Stimulated activated naive CD8-positive, alpha-beta T cell treated with anti-CD3 and anti-CD28 coated beads, Interleukin-15, Interleukin-2, amounts not matched to agents 100 ng/mL and 50 ng/mL, for 24 hours (primary cell): ENCODE results near the gene INHBB.

Experiments
- H3K27ac Mint-ChIP-seq: one replicate; pipeline ENCODE4 v1.8.0; 2021; ENCODE audit warnings: mild to moderate bottlenecking, mixed read lengths
- H3K27me3 Mint-ChIP-seq: one replicate; pipeline ENCODE4 v1.8.0; 2021; ENCODE audit warnings: mixed read lengths
- H3K36me3 Mint-ChIP-seq: one replicate; pipeline ENCODE4 v1.8.0; 2021; ENCODE audit warnings: low read depth, mixed read lengths
- H3K4me1 Mint-ChIP-seq: one replicate; pipeline ENCODE4 v1.8.0; 2021; ENCODE audit warnings: low read depth, mixed read lengths
- H3K4me3 Mint-ChIP-seq: one replicate; pipeline ENCODE4 v1.8.0; 2021; ENCODE audit warnings: mild to moderate bottlenecking, mixed read lengths
- H3K9me3 Mint-ChIP-seq: one replicate; pipeline ENCODE4 v1.8.0; 2021; ENCODE audit warnings: mixed read lengths

INHBB gene

DNA sequence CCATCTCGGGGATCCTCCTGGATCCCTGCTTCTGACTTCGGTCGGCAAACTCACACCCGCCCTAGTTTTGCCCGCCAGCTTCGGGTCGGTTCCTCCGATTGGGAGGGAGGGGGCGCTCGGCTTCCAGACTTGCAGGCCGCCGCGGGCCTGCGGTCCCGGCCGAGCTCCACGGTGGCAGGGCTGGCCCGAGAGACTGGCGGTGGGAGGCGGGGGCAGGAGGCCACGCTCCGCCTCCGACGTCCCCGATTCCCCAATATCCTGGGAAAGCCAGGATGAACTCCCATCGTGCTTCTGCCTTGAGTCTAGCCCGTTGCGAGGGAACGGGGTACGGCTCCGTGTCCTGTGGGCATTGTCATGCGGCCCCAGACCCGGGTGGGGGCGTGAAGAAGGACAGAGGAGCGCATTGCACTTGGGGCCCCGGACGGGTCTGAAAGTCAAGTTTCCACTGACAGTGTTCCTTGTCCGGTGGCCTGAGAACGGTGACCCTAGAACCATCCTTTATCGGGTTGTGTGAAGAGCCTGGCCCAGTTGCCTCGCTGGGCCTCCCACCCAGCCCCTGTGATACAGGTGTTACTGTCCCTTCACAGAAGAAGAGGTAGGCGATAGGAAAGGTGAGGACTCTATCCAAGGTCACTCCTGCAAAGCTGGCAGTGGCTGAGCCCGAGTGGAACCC lies 2.4 kb upstream of the INHBB start:
- Mint-ChIP-seq H3K4me1 (peaks cover 23% of the 10 kb centered on the region), H3K27ac (no peak overlapping the region), H3K36me3 (no peaks in the 10 kb centered on the region), H3K27me3 (peaks cover 60% of the 10 kb centered on the region), H3K4me3 (no peak overlapping the region), H3K9me3 (no peaks in the 10 kb centered on the region)

DNA sequence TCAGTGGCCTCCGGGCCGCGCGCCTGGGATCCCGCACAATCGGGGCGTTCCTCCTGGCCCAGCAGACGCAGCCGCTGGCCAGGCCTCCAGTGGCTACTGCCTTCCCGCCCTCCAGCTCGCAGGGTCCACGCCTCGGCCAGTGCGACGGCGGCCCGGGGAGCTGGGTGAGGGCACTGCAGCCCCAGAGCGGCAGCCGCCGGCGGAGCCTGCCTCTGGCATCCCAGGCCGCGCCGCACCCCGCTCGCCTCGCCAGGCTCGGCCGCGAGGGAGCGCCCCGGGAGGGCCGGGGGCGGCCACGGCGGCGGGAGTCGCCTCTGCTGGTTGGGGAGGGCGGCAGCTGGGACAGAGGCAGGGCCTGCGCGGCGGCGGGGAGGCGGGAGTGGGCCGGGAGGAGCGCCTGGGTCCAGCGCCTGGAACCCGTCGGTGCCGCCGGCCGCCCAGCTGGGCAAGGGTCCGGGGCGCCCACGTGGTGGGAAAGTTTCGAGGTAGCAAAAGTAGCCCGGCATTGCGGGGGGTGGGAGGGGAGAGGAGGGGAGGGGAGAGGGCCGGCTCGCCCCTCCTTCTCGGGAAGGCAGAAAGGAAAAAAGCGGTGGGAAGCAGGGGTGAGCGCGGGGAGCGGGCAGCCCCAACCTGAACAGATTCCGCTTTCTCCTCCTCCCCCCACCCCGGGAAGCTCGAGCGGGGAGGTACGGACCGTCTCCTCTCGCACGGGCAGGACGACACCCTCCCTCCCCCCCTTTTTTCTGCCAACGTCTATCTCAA lies 1.5 kb upstream of the INHBB start:
- Mint-ChIP-seq H3K27me3 (peaks cover 59% of the 10 kb centered on the region), H3K9me3 (no peaks in the 10 kb centered on the region), H3K4me3 (no peak overlapping the region), H3K27ac (no peak overlapping the region), H3K36me3 (no peaks in the 10 kb centered on the region), H3K4me1 (peaks cover 23% of the 10 kb centered on the region)

DNA sequence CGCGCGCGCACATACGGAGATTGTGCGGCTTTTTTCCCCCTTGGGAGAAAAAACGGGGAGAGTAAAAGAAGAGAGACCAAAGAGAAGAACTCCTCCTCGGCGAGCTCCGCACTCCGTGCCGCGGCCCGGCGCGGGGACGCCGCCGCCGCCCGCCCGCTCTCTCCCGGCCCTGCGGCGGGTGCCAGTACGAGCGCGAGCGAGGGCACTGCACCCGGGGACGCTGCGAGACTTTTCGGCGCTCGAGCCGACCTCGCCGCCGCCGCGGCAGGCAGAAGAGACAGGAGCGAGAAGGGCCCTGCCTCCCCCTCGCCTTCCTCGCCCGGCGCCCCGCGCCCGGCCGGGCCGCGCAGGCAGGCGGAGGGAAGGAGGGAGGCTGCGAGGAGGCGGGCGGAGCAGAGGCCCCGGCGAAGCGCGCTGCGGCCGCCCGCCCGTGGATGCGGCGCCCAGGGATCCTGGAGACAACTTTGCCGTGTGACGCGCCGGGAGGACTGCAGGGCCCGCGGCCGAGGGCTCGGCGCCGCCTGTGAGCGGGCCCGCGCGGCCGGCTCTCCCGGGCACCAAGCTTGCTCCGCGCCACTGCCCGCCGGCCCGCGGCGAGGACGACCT lies 857 bp upstream of the INHBB start:
- Mint-ChIP-seq H3K9me3 (no peaks in the 10 kb centered on the region), H3K27ac (no peak overlapping the region), H3K27me3 (peaks cover 64% of the 10 kb centered on the region), H3K4me1 (peaks cover 23% of the 10 kb centered on the region), H3K4me3 (no peak overlapping the region), H3K36me3 (no peaks in the 10 kb centered on the region)

DNA sequence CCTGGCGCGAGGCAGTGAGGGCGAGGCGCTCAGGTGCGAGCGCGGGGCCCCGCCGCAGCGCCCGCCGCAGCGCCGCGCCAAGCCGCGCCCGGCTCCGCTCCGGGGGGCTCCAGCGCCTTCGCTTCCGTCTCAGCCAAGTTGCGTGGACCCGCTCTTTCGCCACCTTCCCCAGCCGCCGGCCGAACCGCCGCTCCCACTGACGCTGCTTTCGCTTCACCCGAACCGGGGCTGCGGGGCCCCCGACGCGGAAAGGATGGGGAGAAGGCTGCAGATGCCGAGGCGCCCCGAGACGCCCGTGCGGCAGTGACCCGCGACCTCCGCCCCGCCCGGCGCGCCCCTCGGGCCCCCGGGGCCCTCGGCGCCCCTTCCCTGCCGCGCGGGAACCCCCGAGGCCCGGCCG lies 328 bp upstream of the INHBB start:
- Mint-ChIP-seq H3K4me1 (peaks cover 23% of the 10 kb centered on the region), H3K36me3 (no peaks in the 10 kb centered on the region), H3K27me3 (peaks cover 62% of the 10 kb centered on the region), H3K4me3 (no peak overlapping the region), H3K9me3 (no peaks in the 10 kb centered on the region), H3K27ac (no peak overlapping the region)

DNA sequence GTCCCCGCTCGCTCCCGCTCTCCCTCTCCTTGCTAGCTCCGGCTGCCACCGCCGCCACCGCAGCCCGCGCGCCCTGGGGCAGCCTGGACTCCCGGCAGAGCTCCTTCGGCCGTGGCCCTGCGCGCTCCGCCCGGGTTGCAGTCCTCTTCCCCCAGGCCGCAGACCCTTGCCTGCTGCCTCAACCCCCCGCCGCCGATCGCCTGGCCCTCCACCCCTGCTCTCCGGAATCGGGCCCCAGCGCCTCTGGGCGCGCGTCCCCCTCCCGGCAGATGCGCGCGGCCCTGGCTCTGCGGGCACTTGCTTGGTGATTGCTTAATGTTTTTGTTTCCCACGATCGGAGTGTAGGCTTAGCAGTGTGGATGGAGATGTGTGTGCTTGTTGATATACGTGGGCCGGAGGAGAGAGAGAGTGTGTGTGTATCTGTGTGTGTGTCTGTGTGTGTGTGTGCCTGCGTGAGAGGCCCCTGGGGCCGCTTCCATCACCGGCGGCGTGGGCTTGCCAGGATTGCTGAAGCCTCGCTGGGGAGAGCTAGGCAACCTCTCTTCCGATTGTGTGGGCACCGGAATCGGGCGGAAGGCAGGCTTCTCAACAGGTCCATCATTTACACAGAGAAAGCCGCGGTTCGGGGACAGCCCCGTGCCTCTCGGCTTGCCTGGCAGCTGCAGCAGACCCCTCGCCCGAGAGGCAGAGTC lies 877 bp downstream of the INHBB start:
- H3K9me3 Mint-ChIP-seq = no peaks in the 10 kb centered on the region
- peaks cover 56% of the 10 kb centered on the region for H3K27me3 Mint-ChIP-seq
- peak overlapping the region; percentile 77 for H3K4me3 Mint-ChIP-seq
- peaks cover 23% of the 10 kb centered on the region for H3K4me1 Mint-ChIP-seq
- no peaks in the 10 kb centered on the region for H3K36me3 Mint-ChIP-seq
- peak overlapping the region; percentile 54 for H3K27ac Mint-ChIP-seq

DNA sequence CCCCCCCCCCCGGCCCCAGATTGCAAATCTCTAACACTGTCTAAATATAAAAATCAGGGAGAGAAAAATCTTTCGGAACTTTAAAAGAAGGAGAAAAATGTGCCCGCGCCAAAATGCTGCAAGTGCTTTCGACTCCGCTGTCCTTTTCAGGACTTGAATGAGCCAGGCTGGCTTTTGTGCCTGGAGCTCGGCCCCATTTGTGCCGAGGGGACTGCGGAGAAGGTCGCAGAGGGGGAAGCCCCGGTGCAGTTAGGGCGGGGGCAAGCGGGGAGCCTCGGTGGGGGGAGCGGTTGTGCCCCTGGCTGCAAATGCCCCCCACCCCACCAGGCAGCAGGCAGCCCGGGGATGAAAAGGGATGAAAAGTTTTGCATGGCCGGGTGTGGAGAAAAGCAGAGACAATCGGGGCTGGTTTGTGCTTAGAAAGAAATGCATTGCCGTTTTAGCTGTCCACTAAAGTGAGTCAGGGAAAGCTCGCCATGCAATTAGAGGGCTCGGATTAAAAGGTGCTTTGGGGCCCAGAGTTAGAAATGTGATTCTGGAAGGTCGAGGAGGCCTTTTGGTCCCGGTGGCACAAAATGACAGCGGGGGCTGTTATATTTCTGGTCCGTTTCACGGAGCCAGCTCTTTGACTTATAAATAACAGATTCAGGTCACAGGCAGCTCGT lies 1.6 kb downstream of the INHBB start:
- peaks cover 23% of the 10 kb centered on the region for H3K4me1 Mint-ChIP-seq
- H3K9me3 Mint-ChIP-seq = no peaks in the 10 kb centered on the region
- peaks cover 49% of the 10 kb centered on the region for H3K27me3 Mint-ChIP-seq
- H3K4me3 Mint-ChIP-seq = no peak overlapping the region
- H3K27ac Mint-ChIP-seq = no peak overlapping the region
- H3K36me3 Mint-ChIP-seq = no peaks in the 10 kb centered on the region

DNA sequence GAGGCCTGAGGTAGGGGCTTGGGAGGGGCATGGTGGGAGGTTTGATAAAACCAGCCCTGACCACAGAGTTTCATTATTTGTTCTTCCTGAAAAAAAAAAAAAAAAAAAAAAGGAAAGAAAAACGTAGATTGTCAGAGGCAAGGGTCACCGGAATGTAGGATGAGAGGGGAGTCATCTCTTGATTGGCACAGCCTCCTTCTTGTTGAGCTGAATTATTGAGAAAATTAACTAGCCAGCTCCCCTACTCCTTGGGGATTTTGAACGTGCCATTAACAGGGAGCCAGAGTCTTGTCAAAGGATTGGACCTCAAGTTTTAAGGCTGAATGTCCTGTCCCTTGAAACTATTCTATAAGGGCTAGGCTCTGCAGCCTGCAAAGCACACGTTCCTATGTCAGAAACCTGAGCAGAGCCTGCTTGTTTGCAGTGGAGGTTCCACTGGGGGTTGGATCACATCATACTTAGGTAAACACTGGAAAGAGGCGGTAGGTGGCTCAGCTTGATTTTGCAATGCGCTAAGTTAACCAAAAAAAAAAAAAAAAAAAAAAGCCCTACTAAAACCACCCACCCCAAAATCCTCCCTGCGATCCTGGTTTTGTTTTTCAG lies 2.3 kb downstream of the INHBB start:
- no peaks in the 10 kb centered on the region for H3K36me3 Mint-ChIP-seq

DNA sequence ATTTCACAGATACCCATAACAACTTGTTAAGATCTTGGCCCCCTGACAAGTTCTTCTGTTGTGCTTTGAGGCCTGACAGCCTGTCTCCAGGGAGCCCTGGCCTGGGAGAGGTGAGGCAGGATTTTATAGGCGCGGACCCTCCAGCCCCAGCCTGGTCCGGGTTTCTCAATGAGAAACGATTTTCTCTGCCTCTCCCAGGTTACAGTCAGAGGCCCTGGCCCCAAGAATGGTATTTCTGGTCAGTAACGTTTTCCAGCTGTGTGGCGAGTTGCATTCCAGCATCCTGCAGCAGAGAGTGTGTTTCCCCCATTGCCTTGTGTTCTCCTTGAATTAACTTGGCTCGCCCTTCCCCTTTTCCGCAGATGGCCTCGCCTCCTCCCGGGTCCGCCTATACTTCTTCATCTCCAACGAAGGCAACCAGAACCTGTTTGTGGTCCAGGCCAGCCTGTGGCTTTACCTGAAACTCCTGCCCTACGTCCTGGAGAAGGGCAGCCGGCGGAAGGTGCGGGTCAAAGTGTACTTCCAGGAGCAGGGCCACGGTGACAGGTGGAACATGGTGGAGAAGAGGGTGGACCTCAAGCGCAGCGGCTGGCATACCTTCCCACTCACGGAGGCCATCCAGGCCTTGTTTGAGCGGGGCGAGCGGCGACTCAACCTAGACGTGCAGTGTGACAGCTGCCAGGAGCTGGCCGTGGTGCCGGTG lies 3.0 kb downstream of the INHBB start:
- Mint-ChIP-seq H3K27ac (no peak overlapping the region), H3K36me3 (no peaks in the 10 kb centered on the region), H3K27me3 (peaks cover 37% of the 10 kb centered on the region), H3K4me1 (peaks cover 13% of the 10 kb centered on the region), H3K4me3 (no peak overlapping the region), H3K9me3 (no peaks in the 10 kb centered on the region)

More for the DNA sequence above, 2.3 kb downstream of the INHBB start:
- Mint-ChIP-seq H3K27me3 (peaks cover 42% of the 10 kb centered on the region), H3K4me1 (peaks cover 18% of the 10 kb centered on the region), H3K4me3 (no peak overlapping the region), H3K9me3 (no peaks in the 10 kb centered on the region), H3K27ac (no peak overlapping the region)

DNA sequence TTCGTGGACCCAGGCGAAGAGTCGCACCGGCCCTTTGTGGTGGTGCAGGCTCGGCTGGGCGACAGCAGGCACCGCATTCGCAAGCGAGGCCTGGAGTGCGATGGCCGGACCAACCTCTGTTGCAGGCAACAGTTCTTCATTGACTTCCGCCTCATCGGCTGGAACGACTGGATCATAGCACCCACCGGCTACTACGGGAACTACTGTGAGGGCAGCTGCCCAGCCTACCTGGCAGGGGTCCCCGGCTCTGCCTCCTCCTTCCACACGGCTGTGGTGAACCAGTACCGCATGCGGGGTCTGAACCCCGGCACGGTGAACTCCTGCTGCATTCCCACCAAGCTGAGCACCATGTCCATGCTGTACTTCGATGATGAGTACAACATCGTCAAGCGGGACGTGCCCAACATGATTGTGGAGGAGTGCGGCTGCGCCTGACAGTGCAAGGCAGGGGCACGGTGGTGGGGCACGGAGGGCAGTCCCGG lies 3.5 kb downstream of the INHBB start:
- peaks cover 37% of the 10 kb centered on the region for H3K27me3 Mint-ChIP-seq
- H3K9me3 Mint-ChIP-seq = no peaks in the 10 kb centered on the region
- no peak overlapping the region for H3K4me3 Mint-ChIP-seq
- peaks cover 13% of the 10 kb centered on the region for H3K4me1 Mint-ChIP-seq
- H3K27ac Mint-ChIP-seq = no peak overlapping the region
- no peaks in the 10 kb centered on the region for H3K36me3 Mint-ChIP-seq

DNA sequence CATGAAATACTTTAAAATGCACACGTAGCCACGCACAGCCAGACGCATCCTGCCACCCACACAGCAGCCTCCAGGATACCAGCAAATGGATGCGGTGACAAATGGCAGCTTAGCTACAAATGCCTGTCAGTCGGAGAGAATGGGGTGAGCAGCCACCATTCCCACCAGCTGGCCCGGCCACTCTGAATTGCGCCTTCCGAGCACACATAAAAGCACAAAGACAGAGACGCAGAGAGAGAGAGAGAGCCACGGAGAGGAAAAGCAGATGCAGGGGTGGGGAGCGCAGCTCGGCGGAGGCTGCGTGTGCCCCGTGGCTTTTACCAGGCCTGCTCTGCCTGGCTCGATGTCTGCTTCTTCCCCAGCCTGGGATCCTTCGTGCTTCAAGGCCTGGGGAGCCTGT lies 4.1 kb downstream of the INHBB start:
- Mint-ChIP-seq H3K27me3 (peaks cover 37% of the 10 kb centered on the region), H3K4me1 (peaks cover 13% of the 10 kb centered on the region), H3K36me3 (no peaks in the 10 kb centered on the region), H3K4me3 (no peak overlapping the region), H3K27ac (no peak overlapping the region), H3K9me3 (no peaks in the 10 kb centered on the region)

DNA sequence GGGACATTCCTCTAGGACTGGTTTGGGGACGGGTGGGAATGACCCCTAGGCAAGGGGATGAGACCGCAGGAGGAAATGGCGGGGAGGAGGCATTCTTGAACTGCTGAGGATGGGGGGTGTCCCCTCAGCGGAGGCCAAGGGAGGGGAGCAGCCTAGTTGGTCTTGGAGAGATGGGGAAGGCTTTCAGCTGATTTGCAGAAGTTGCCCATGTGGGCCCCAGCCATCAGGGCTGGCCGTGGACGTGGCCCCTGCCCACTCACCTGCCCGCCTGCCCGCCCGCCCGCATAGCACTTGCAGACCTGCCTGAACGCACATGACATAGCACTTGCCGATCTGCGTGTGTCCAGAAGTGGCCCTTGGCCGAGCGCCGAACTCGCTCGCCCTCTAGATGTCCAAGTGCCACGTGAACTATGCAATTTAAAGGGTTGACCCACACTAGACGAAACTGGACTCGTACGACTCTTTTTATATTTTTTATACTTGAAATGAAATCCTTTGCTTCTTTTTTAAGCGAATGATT lies 4.9 kb downstream of the INHBB start:
- peaks cover 37% of the 10 kb centered on the region for H3K27me3 Mint-ChIP-seq

DNA sequence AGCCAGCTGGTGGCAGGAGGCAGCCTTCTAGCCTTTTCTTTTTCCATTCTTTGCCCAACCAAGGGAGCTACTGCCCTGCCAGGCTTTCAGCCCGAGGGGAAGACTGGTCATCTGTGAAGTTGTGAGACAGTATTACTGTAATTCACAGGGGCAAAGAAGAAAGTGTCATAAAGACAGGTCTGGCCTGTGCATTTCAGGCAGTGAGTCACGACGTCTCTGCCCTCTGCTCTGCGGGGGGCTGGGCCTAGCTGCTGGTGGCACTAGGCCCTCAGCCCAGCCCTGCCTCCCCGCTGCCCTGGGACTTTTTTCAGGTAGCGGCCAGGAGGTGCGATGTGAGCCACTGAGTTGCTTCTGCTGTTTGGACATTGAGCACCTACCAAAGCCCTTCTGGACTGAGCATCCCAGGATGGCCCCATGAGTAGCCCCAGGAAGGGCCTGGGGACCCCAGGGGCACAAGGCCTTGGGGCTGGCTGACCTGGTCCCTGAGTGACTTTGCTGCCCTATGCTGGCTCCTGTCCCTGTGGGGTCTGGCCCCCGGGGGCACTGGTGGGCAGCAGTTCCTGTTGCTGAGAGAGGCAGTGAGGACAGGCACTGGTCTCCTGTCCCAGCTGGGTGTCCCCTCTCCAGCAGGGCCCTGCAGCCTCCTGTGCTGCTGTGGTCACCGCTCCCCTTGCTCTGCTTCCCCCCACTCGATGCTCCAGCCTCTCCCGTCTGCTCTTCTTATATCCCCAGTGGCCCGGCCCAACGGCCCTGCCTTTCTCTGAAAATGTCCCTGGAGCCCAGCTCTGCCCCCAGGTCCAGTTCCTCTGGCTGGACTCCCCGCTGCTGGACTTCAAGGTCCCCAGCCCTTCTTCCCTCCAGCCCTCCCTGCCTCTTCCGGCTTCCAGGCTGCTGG lies 7.0 kb downstream of the INHBB start:
- Mint-ChIP-seq H3K9me3 (no peaks in the 10 kb centered on the region), H3K4me1 (no peaks in the 10 kb centered on the region), H3K27me3 (peaks cover 24% of the 10 kb centered on the region), H3K36me3 (no peaks in the 10 kb centered on the region), H3K4me3 (no peak overlapping the region), H3K27ac (no peak overlapping the region)

More for the DNA sequence above, 4.9 kb downstream of the INHBB start:
- peaks cover 13% of the 10 kb centered on the region for H3K4me1 Mint-ChIP-seq
- H3K4me3 Mint-ChIP-seq = no peak overlapping the region
- H3K36me3 Mint-ChIP-seq = no peaks in the 10 kb centered on the region
- no peaks in the 10 kb centered on the region for H3K9me3 Mint-ChIP-seq
- no peak overlapping the region for H3K27ac Mint-ChIP-seq

DNA sequence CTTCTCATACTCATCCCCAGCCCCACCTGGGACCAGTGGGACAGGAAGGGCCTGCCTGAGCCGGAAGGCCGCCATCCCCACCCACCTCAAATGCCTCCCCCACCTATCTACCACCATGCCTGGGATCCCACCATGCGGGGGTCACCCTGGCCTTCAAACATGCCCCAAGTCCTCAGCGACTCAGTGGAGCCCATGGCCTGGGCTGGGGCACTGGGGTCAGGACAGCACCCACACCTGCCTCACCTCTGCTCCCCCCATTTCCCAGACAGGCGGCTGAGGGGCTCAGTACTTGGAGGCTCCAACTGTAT lies 7.6 kb downstream of the INHBB start:
- H3K27ac Mint-ChIP-seq = no peak overlapping the region
- H3K27me3 Mint-ChIP-seq = peaks cover 17% of the 10 kb centered on the region
- no peaks in the 10 kb centered on the region for H3K4me1 Mint-ChIP-seq
- H3K4me3 Mint-ChIP-seq = no peak overlapping the region
- no peaks in the 10 kb centered on the region for H3K36me3 Mint-ChIP-seq
- H3K9me3 Mint-ChIP-seq = no peaks in the 10 kb centered on the region
